Sciatic nerve (tissue), 2 donors: Measurements from ENCODE around the gene NAGLU. TPM values are rescaled to one million over a fixed set of nuclear protein-coding genes. Genes with fewer than 3 reads are reported as not detected.
"Not testable (repeated sequence)": the region's sequence is repeated elsewhere in the genome, so short reads cannot be mapped to it uniquely, and the experiment has no call there.

Experiments used
- ATAC-seq: fragments of 200-7000 bp; cut with Tn5 transposase; one replicate; pipeline ENCODE4 v1.9.1; 2020; ENCODE audit warnings: mild to moderate bottlenecking, moderate library complexity
- DNase-seq: peaks from one replicate; pipeline ENCODE4 v3.0.0-alpha.2; 2020; ENCODE audit warnings: low spot score
- intact Hi-C: fragments of 100-400 bp; cut with DNase I; formaldehyde crosslinking; loops from one replicate; pipeline ENCODE4 v1.14.2; 2022
- total RNA-seq: library from RNA; stranded (reverse); fragmentation: NEBNext Ultra II Directional; extraction: Animal tissue kit (Norgen Biotek cat#: 25700); gene quantifications from one replicate; pipeline ENCODE4 v1.2.1, GENCODE V29; 2021
- donor health status: DM: no; HTN: no; CAD: no.
- donor health status: DM: no; HTN: no; CAD: no.

NAGLU gene
- total RNA-seq, 1 donor from 2014 or later: 28.8 TPM

- DNase-seq, intact Hi-C loops, ATAC-seq: not testable (repeated sequence)
Observed at GRCh38 chr17:42555961-42556617, 20.0 kb downstream of the NAGLU start.

DNA sequence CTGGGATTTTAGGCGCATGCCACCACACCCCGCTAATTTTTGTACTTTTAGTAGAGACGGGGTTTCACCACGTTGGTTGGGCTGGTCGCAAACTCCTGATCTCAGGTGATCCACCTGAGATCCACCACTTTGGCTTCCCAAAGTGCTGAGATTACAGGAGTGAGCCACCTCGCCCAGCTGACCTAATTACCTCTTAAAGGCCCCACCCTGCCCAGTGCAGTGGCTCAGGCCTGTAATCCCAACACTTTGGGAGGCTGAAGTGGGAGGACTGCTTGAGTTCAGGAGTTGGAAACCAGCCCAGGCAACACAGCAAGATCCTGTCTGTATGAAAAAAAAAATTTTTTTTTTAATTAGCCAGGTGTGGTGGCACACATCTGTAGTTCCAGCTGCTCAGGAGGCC lies 23.0 kb downstream of the NAGLU start:
- intact Hi-C loops: no loop called here
- ATAC-seq: no peak
- DNase-seq: no peak

DNA sequence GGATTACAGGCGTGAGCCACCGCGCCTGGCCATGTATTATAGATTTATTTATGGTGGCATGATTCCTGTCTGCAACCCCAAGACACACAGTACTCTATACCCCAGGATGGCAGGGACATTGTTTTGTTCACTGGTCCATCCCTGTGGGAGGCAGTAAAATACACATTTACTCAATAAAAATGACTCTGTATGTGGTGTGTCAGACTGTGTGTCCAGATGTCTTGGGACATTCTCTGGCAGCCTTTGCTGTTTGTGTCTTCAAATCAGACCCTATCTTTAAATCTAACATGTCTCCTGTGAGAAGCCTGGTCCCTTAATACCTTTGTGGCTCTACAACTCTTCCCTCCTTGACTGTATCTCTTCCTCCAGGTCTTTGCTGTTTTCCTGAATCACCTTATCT lies 24.2 kb downstream of the NAGLU start:
- ATAC-seq (no peak), DNase-seq (no peak)
- intact Hi-C loops: no loop called here

- intact Hi-C loops: no loop called here
- peak; percentile 98 for DNase-seq
- ATAC-seq: peak; percentile 92
Observed at GRCh38 chr17:42561897-42562387, 25.9 kb downstream of the NAGLU start, which contains the start of gene COASY. Gene COASY, plus strand, starts transcription at chr17:42562148. Its CDS starts 475 bp downstream, at chr17:42562623.

DNA sequence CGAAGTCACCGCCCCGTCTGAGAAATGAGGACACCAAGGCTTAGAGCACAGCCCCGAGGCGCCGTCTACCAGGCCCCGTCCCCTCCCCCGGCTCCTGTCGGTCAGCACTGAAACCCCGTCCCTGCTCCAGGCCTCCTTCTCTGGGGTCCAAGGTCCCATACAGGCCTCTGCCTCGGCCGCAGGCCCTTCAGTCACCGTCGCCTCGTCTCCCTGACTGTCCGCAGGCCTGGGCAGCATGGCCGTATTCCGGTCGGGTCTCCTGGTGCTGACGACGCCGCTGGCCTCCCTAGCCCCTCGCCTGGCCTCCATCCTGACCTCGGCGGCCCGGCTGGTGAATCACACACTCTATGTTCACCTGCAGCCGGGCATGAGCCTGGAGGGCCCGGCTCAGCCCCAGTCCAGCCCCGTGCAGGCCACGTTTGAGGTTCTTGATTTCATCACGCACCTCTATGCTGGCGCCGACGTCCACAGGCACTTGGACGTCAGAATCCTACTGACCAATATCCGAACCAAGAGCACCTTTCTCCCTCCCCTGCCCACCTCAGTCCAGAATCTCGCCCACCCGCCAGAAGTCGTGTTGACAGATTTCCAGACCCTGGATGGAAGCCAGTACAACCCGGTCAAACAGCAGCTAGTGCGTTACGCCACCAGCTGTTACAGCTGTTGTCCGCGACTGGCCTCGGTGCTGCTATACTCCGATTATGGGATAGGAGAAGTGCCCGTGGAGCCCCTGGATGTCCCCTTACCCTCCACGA lies 26.5 kb downstream of the NAGLU start:
- ATAC-seq (peak; percentile 0), DNase-seq (no peak)
- intact Hi-C loops: no loop called here

DNA sequence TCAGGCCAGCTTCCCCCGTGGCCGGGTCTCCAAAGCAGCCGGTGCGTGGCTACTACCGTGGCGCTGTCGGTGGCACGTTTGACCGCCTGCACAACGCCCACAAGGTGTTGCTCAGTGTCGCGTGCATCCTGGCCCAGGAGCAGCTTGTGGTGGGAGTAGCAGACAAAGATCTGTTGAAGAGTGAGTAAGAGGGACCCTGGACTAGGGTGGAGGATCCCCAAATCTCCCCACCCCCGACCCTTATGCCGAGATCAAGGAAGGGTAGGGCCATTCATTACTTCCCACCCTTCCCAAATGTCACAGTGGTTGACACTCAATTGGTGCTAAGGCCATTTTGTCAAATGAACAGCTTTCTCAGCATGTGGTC lies 27.1 kb downstream of the NAGLU start:
- intact Hi-C loops: no loop called here
- DNase-seq (no peak), ATAC-seq (no peak)

DNA sequence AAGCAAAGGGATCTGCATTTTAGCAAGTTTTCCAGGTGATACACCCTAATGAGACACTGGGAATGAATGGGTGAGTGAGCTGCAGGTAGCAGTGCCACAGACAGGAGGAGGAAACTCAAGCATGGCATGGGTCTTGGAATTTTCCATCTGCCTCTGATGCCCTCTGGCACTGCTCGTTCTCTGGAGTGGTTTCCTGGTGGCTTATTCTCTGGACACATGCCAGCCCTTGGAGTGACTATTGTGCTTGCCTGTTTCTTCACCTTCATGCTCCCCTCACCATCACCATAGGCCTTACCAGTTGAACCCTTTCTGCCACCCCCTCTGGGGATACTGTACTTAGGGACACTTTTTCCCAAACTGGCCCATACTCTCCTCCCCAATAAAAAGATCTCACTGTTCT lies 27.5 kb downstream of the NAGLU start:
- no peak for DNase-seq
- no peak for ATAC-seq
- intact Hi-C loops: no loop called here

GRCh38 chr17:42563950-42564349 lies 27.9 kb downstream of the NAGLU start:
- ATAC-seq (no peak), DNase-seq (no peak)
- intact Hi-C loops: no loop called here

DNA sequence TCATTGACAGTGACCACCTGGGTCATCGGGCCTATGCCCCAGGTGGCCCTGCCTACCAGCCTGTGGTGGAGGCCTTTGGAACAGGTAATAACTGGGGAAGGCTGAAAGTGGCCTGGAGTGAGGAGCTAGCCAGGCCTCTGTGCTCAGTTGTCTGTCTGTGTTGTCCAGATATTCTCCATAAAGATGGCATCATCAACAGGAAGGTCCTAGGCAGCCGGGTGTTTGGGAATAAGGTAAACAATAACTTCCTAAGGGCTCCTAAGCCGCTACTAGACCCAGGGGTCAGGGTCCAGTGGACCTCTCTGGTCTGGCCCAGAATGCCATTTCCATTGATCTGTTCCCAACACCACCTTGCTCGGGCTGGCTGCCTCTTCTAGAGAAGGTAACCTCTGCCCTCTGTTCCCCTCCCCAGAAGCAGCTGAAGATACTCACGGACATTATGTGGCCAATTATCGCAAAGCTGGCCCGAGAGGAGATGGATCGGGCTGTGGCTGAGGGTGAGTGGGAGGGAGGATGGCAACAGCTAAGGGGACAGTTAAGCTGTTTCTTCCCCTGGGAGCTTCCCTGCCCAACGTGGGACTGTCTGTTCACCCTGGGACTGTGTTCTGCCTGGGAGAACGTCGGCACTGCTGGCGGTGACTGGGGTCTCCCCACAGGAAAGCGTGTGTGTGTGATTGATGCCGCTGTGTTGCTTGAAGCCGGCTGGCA lies 28.9 kb downstream of the NAGLU start:
- ATAC-seq: no peak
- intact Hi-C loops: no loop called here
- no peak for DNase-seq

DNA sequence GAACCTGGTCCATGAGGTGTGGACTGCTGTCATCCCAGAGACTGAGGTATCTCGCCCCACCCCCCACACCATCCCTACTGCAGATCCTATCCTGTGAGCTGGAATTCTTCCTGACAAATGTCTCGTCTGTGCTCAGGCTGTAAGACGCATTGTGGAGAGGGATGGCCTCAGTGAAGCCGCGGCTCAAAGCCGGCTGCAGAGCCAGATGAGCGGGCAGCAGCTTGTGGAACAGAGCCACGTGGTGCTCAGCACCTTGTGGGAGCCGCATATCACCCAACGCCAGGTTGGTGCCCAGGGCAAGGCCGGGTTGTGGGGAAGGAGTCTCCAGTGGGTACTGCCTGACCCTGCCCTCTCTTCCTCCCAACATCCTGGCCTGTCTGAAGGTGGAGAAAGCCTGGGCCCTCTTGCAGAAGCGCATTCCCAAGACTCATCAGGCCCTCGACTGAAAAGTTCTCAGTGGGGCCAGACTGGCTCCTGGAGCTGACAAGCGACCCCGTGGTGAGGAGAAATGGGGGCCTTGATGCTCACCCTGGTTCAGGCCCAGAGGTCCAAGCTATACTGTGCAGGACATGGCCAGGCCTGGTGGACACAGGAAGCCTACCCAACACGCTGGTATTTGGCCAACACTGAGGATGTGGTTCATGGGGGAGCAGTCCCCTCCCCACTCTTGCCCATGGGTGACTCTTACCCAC lies 29.6 kb downstream of the NAGLU start:
- intact Hi-C loops: no loop called here
- DNase-seq (no peak), ATAC-seq (no peak)

DNA sequence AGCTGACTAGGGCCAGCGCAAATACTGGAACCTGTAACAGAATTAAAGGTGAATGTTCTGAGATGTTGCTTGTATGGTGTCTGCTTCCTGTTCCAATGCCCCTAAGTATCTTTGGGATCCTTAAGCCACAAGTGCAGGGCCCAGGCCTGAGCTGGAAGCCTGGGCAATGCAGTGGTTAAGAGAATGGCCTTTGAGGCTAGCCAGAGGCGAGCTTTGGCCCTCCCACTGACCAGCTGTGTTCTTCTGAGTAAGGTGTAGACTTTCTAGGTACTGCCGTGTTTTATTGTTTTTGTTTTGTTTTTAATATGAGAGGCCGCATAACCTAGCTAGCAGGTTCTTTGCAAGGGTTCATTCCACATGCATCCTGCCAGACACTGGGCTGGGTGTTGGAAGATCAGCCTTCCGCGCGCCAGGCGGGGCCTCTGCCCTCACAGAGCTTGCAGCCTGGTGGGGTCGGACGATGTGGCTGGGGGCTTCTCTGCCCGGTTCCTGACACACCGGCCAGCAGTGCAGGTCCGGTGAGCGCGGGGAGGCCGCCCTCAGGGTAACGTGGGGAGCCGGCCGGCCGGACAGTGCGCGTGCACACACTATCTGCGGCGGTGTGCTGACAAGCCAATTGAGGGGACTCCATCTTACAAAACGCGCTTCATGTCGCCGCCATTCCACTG lies 30.3 kb downstream of the NAGLU start:
- no peak for DNase-seq
- intact Hi-C loops: no loop called here
- peak; percentile 25 for ATAC-seq

DNA sequence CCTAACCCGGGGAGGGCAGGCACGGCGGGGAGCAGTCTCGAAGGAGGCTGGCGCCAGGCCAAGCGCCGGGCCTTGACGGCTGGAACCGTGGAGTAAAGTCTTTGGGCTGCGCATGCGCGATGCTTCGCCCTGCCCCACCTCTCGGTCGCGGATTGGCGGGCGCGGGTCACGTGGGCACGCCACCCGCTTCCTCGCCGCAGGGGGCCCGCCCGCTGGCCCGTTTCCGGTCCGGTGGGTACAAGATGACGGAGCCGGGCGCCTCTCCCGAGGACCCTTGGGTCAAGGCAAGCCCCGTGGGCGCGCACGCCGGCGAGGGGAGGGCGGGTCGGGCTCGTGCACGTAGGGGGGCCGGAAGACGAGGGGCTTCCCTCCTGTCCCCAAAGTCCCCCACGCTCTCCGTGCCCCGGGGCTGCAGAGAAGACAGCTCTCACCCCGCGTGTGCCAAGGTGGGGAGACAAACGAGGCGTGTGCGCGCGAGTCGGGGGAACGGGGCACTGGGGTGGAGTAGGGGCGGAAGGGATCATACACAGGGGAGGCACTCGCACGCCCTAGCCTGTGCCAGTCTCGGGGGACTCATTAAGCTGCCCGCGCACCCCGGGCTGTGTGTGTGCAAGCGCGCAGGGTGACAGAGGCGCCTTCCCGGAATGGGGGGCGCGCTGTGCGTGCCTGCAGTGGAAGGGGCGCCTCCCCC lies 31.0 kb downstream of the NAGLU start, which contains the start of gene MLX:
Gene MLX, plus strand, starts transcription at position 218 of the 691 bp plus-strand sequence. Its CDS starts 25 bp downstream, at position 243.
- intact Hi-C loops: no loop called here
- peak; percentile 89 for ATAC-seq

DNA sequence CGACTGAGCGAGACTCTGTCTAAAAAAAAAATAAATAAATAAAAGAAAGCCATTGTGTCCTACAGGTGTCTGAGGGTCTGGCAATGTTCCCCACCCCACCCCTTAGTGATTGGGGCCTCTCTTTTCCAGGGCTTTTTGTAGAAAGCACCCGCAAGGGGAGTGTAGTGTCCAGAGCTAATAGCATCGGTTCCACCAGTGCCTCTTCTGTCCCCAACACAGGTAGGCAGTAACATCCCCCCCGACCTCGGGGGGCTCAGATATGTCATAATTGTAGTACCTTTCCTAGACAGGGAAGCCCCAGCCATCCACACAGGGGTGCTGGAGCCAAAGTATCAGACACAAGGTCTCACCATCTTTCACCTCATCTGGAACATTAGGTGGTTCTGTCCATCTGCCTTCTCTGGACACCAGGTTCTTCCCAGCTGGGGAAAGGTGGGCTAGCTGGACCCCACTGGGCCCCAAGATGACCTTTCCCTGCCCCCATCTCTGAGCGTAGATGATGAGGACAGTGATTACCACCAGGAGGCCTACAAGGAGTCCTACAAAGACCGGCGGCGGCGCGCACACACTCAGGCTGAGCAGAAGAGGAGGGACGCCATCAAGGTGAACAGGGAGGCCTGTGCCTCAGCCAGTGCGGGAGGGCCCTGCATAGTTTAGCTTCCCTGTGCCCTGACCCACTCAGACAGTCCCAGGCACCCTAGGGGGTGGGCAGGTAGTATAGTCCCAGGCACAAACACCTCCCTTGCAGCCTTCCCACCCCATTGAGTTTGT lies 32.5 kb downstream of the NAGLU start:
- DNase-seq (peak; percentile 55), ATAC-seq (no peak)
- intact Hi-C loops: no loop called here

More for the DNA sequence above, 31.0 kb downstream of the NAGLU start, which contains the start of gene MLX:
- DNase-seq: peak; percentile 97

DNA sequence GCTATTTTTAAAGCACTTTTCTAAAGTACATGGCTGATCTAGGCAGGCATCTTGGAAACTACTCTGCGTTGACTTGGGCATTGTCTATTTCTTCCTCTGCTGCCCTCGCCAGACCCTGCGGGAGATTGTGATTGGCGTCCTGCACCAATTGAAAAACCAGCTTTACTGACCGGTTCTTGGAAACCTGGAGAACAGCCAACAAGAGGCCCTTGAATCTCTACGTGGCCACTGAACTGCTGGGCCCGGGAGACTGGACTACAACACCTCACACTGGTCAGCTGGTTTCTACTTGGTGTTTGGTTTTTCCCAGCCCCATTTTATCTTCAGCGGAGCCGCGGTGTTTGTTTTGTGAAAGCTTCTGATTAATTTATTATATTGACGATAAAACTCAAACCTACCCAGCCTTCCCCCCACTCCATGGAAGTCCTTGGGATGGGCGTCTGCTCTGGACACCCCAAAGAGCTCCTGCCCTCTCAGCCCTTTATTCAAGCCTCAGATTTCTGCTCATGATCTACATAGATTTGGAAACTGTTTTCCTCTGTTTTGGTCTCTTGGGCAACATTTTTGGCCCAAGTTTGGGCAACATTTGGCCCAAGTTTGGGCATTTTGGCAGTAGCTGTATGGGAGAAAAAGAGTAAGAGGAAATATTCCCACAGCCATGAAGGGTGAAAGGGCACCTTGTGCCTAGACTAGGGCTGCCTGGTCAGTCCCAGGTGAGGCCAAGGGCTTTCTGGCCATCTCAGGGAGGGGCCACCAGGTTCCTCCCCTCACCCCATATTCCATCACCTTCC lies 35.6 kb downstream of the NAGLU start:
- ATAC-seq: no peak
- intact Hi-C loops: no loop called here
- DNase-seq: no peak

DNA sequence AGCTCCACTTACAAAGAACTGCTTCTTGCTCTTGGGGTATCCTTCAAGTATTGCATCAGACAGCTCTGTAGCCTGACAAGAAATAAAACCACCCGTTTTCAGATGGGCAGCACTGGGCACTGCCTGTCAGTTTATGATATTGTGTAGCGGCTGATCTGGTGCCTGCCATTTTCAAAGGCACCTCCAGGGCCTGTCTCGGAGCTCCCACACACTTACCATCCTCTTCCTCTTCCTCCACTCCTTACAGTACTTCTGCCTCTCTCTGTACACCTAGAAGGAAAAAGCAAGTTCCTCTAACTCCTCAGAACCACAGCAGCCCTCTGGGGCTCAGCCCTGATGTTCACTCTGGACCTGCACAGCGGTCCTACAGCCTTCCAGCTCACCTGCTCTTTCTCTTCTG lies 37.1 kb downstream of the NAGLU start:
- intact Hi-C loops: no loop called here
- ATAC-seq (no peak), DNase-seq (no peak)

GRCh38 chr17:42574463-42574862 lies 38.4 kb downstream of the NAGLU start:
- intact Hi-C loops: no loop called here

DNA sequence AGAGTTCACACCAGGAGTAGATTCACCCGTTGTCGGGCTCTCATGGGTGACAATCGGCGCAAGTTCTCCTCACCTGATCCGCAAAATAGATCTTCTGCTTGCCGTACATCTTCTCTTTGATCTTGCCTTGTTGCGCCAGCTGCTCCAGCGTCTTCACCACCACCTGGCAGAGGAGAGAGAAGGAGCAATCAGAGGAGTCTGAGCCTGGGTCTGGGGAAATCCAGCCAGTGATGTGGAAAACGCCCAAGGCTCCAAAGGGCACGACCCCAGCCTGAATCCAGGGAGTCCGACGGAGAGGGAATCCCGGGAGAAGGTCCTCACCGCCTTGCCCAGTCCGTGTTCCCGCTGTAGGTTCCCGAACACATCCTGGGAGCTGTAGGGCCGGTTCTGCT lies 41.1 kb downstream of the NAGLU start:
- DNase-seq: no peak
- intact Hi-C loops: no loop called here
- no peak for ATAC-seq

More at GRCh38 chr17:42574463-42574862, 38.4 kb downstream of the NAGLU start:
- DNase-seq (no peak), ATAC-seq (no peak)
